Right ventricle myocardium superior (tissue), 1 donor: ENCODE measurements around the gene ITIH4. TPM values are rescaled to one million over a fixed set of nuclear protein-coding genes. Genes with fewer than 3 reads are reported as not detected.
A peak's percentile ranks its signal among the peaks of the same experiment; 100 is the strongest.

Experiments used
- ATAC-seq: fragments of 200-7000 bp; cut with Tn5 transposase; one replicate; pipeline ENCODE4 v1.9.1; 2020; ENCODE audit warnings: mild to moderate bottlenecking; ENCODE audit not compliant: poor library complexity
- DNase-seq: peaks from one replicate; pipeline ENCODE4 v3.0.0-alpha.2; 2020
- intact Hi-C: fragments of 100-400 bp; cut with DNase I; formaldehyde crosslinking; loops from one replicate; pipeline ENCODE4 v1.11.2; 2022
- total RNA-seq: library from RNA; stranded (reverse); fragmentation: NEBNext Ultra II Directional; extraction: Animal tissue kit (Norgen Biotek cat#: 25700); gene quantifications from one replicate; pipeline ENCODE4 v1.2.1, GENCODE V29; 2021
- donor health status: DM: no; HTN: yes; CAD: no; lungs with severe emphysema.

The ITIH4 gene
- total RNA-seq, 1 donor from 2014 or later: 1.3 TPM

- intact Hi-C loops: no loop called here
- DNase-seq: no peak
- ATAC-seq: peak; percentile 32
Observed at GRCh38 chr3:52836986-52837385, 6.5 kb upstream of the ITIH4 start.

- ATAC-seq: no peak
- intact Hi-C loops: no loop called here
- DNase-seq: no peak
Observed at GRCh38 chr3:52836471-52836845, 6.0 kb upstream of the ITIH4 start.

- intact Hi-C loops: no loop called here
- ATAC-seq: peak; percentile 67
- no peak for DNase-seq
Observed at GRCh38 chr3:52835766-52836470, 5.4 kb upstream of the ITIH4 start.

GRCh38 chr3:52834871-52835501 is 4.5 kb upstream of the ITIH4 start, which contains the start of gene MUSTN1:
Gene MUSTN1 (minus strand): TSS chr3:52835019. CDS start chr3:52834948, 71 bp downstream.
- peak; percentile 59 for DNase-seq
- ATAC-seq: peak; percentile 63
- intact Hi-C loops: no loop called here

- DNase-seq (no peak), ATAC-seq (no peak)
- intact Hi-C loops: no loop called here
Observed at GRCh38 chr3:52833202-52833601, 2.7 kb upstream of the ITIH4 start.

DNA sequence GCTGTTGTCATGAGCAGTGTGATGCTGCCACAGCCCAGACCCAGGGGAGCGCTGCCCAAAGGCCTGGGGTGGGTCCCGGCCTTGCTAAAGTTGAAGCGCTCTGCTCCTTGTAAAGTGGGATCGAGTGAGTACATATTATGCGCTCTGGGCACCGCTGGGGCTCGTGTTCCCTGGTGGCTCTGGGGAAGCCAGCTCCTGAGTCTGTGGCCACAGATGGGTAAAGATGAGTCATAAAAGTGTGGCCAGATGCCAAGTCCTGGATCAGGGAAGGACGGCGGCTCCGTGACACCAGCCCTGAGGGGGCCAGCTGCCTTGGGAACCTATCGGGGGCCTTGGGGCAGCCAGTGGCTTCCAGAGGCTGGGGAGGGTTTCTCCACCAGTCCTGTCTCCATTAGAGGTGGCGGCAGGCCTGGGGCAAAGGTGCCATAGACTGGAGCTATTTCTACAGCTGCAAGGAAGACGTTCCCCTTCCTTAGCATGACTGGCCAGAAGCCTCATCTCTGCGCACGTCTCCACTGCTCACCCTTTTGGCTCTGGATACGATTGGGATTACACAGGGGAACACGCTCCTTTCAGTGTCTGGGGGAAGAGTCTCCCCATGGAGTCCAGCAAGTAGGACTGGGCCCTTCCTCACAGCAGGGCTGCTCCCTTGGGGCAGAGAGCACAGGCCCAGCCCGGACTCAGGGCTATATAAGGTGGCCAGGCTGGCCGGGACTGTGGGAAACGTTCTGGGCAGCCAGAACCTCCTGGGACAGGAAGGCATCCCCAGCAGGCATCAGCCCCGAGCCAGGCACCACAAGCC is 1.2 kb upstream of the ITIH4 start:
- peak; percentile 4 for ATAC-seq
- DNase-seq: peak; percentile 54
- intact Hi-C loops: no loop called here

- DNase-seq (no peak), ATAC-seq (no peak)
- intact Hi-C loops: no loop called here
Observed at GRCh38 chr3:52829906-52830463, 487 bp downstream of the ITIH4 start.

GRCh38 chr3:52829482-52829881 is 990 bp downstream of the ITIH4 start:
- intact Hi-C loops: no loop called here
- no peak for ATAC-seq

DNA sequence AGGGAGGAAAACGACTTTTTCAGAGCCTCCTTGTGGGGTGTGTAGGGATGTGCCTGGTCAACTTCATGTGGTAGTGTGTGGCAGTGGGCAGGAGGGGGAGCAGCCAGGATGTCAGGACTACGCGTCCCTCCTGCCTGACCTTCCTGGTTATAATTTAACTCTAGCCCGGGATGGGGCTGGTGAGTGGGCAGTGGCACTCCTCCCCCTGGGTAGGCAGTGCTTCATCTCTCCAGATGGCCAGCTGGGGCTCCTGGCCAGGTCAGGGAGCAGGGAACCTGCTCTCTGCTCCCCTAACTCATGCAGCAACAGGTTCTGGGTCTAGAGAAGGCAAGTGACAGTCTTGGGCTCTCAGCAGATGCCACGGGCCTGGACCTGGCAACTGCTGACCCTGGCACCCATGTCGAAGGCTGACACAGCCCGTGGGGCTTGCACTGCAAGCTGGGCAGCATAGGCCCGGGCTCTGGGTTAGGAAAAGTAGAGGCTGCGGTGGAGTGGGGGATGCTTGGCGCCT is 2.6 kb downstream of the ITIH4 start:
- ATAC-seq: no peak
- DNase-seq: no peak
- intact Hi-C loops: no loop called here

More at GRCh38 chr3:52829482-52829881, 990 bp downstream of the ITIH4 start:
- DNase-seq: no peak

- intact Hi-C loops: no loop called here
- ATAC-seq (no peak), DNase-seq (no peak)
Observed at GRCh38 chr3:52827441-52827840, 3.0 kb downstream of the ITIH4 start.

- DNase-seq (no peak), ATAC-seq (no peak)
- intact Hi-C loops: no loop called here
Observed at GRCh38 chr3:52824037-52824436, 6.4 kb downstream of the ITIH4 start.

- DNase-seq (no peak), ATAC-seq (no peak)
- intact Hi-C loops: no loop called here
Observed at GRCh38 chr3:52822363-52822762, 8.1 kb downstream of the ITIH4 start.

- DNase-seq: no peak
- ATAC-seq: no peak
Observed at GRCh38 chr3:52820736-52821135, 9.7 kb downstream of the ITIH4 start.

DNA sequence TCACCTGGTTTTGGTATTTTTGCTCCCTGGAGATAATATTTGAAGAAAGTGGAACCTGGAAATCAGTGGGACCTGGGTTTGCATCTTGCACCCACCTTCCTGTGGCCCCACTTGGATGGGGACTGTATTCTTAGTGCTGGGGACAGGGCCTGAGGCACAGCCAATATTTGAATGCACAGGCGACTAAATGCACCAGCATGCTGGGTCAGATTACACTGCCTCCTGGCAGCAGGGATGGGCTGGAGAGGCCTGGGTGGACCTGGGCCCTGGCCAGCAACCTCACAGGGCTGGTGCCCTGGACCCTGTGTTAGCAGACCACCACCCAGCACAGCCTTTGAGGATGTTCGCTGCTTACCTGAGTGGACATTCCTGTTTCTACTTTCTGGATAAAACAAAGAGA is 10.5 kb downstream of the ITIH4 start:
- DNase-seq: no peak
- intact Hi-C loops: no loop called here
- no peak for ATAC-seq

More at GRCh38 chr3:52820736-52821135, 9.7 kb downstream of the ITIH4 start:
- intact Hi-C loops: no loop called here

GRCh38 chr3:52817860-52818259 is 12.6 kb downstream of the ITIH4 start:
- ATAC-seq: no peak
- intact Hi-C loops: no loop called here
- DNase-seq: no peak

DNA sequence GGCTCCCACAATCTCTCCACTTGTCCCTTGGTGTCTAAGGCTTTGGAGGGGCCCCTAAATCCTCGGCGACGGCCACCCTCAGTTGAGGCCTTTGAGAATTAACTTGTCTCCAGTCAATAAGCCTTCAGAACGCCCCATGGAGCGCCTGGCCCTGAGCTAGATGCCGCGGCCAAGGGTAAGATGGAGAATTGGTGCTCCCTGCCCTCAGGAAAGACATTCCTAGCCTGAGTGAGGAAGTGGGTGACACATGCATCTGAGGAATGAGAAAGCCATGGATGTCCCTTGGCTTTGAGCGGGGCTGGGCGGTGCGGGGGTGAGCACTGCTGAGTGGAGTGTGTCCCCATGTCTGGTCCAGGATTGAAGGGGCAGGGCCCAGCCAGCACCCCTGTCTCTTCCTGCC is 13.3 kb downstream of the ITIH4 start:
- DNase-seq: no peak
- ATAC-seq: no peak
- intact Hi-C loops: no loop called here

DNA sequence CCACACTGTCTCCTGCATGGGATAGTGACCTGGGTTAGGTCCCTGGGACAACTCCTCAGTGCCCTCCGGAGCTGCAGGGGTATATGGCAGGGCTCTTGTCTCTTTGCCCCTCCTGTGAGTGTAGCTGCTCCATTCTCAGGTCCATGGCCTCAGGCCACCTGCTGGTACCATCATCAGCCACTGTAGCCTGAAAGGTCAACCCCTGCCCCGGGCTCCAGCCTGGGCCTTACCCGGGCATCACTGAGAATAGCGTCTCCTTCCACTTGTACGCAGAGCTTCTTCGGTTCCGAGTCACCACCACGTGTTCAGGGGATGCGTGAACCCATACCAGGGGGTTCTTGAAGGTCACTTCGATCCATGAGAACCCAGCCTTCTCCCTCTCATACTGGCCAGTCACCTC is 13.8 kb downstream of the ITIH4 start:
- ATAC-seq: no peak
- intact Hi-C loops: no loop called here

GRCh38 chr3:52816199-52816598 is 14.3 kb downstream of the ITIH4 start:
- intact Hi-C loops: no loop called here
- DNase-seq (no peak), ATAC-seq (no peak)

More for the DNA sequence above, 13.8 kb downstream of the ITIH4 start:
- DNase-seq: no peak

DNA sequence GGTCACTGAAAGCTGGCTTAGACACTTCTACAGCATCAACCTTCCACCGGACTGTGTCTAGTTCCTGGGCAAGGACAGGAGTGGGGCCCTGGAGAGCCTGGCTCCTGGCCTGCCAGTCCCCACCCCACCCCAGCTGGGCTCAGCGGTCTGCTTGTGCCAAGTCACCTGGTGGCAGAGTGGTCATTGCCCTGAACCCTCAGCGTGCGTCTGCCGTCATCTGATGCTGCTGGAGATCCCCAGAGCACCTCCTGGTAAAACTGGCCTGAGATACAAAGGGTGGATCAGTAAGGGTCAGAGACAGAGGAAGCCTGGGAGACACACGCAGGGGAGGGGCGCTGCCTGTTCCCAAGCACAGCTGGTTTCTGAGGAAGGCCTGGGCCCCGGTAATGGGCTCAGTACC is 16.7 kb downstream of the ITIH4 start:
- intact Hi-C loops: no loop called here
- no peak for DNase-seq
- no peak for ATAC-seq
